ENCODE data around the gene POGLUT3.

DNA sequence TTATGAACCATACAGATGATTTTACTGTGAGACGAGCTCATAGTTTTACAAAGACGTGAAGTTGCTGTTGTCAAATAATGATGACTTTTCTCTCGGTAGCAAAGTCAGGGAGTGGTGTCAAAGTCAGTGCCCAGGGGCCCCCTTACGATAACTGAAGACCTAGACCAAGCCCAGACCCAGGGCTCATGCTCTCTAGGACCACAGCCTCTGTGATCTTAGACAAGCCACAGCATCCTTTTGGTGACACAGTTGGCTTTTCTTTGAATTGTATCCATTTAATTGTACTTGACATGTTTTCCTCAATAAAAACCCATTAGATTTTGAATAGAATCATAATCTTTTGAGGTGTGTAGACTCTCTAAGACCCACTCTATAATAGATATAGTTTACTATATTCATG, 17.9 kb upstream of the POGLUT3 start:
- no peak for TF ChIP-seq RAD21 (CRISPR knock-in tag; conservative IDR thresholded peaks at IDR 0.05 in 1 of 2, IDR thresholded peaks at IDR 0.05 in 1 of 2)
- no peak for TF ChIP-seq PRMT5 (CRISPR knock-in tag; IDR thresholded peaks at IDR 0.05)
- no peak for TF ChIP-seq FOXK2 (conservative IDR thresholded peaks at IDR 0.05 in 1 of 2, IDR thresholded peaks at IDR 0.05 in 1 of 2; ENCODE audit: low read depth in 2 of 2)
- no peak for TF ChIP-seq ARID1B (IDR thresholded peaks at IDR 0.05)

All from K562 (cell line).